Progenitor cell of endocrine pancreas (in vitro differentiated cells): Measurements from ENCODE around the gene MGRN1. TPM values are rescaled to one million over a fixed set of nuclear protein-coding genes. Genes with fewer than 3 reads are reported as not detected.

ENCODE experiments used
- DNase-seq: peaks from one replicate; pipeline ENCODE4 v3.0.0; 2021; ENCODE audit warnings: low spot score; ENCODE audit not compliant: unreplicated experiment
- H3K27ac Mint-ChIP-seq: 2 replicates; pipeline ENCODE4 v1.8.0; 2021; ENCODE audit warnings: mild to moderate bottlenecking, moderate library complexity, mixed read lengths
- H3K27me3 Mint-ChIP-seq: 2 replicates; pipeline ENCODE4 v1.8.0; 2021; ENCODE audit warnings: mixed read lengths
- H3K36me3 Mint-ChIP-seq: 2 replicates; pipeline ENCODE4 v1.8.0; 2022; ENCODE audit warnings: mixed read lengths; ENCODE audit not compliant: insufficient read depth
- H3K4me1 Mint-ChIP-seq: 2 replicates; pipeline ENCODE4 v1.8.0; 2021; ENCODE audit warnings: low read depth, mixed read lengths
- H3K4me3 Mint-ChIP-seq: 2 replicates; pipeline ENCODE4 v1.8.0; 2021; ENCODE audit warnings: low read depth, mild to moderate bottlenecking, moderate library complexity, mixed read lengths
- H3K9me3 Mint-ChIP-seq: 2 replicates; pipeline ENCODE4 v1.8.0; 2021; ENCODE audit warnings: low read depth, mixed read lengths
- total RNA-seq: library from RNA; stranded (reverse); gene quantifications from 2 replicates; pipeline ENCODE4 v1.2.1, GENCODE V29; 2021
- TF ChIP-seq, protein P1 (sequence below): fragments of 200-600 bp; sonication (generic); IDR thresholded peaks from one replicate; pipeline ENCODE4 v1.5.0; 2021; ENCODE audit warnings: antibody characterized with exemption, mild to moderate bottlenecking; ENCODE audit not compliant: unreplicated experiment

Gene MGRN1
- total RNA-seq, 1 donor from 2014 or later = 104 TPM

DNA sequence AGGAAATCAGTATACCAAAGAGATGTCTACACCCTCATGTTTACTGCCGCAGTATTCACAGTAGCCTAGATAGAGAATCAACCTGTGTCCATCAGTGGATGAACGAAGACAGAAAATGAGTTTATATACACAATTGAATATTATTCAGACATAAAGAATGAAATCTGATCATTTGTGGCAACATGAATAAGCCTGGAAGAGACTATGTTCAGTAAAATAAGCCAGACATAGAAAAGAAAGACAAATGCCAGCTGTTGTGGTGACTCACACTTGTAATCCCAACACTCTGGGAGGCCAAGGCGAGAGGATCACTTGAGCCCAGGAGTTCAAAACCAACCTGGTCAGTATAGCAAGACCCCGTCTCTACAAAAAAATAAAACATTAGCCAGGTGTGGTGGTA is 84.9 kb downstream of the MGRN1 start:
- Mint-ChIP-seq H3K9me3 (no peaks in the 10 kb centered on the region), H3K4me1 (no peaks in the 10 kb centered on the region), H3K4me3 (no peak overlapping the region), H3K27ac (no peak overlapping the region), H3K36me3 (peaks cover 18% of the 10 kb centered on the region), H3K27me3 (no peaks in the 10 kb centered on the region)
- TF ChIP-seq, protein P1, sequence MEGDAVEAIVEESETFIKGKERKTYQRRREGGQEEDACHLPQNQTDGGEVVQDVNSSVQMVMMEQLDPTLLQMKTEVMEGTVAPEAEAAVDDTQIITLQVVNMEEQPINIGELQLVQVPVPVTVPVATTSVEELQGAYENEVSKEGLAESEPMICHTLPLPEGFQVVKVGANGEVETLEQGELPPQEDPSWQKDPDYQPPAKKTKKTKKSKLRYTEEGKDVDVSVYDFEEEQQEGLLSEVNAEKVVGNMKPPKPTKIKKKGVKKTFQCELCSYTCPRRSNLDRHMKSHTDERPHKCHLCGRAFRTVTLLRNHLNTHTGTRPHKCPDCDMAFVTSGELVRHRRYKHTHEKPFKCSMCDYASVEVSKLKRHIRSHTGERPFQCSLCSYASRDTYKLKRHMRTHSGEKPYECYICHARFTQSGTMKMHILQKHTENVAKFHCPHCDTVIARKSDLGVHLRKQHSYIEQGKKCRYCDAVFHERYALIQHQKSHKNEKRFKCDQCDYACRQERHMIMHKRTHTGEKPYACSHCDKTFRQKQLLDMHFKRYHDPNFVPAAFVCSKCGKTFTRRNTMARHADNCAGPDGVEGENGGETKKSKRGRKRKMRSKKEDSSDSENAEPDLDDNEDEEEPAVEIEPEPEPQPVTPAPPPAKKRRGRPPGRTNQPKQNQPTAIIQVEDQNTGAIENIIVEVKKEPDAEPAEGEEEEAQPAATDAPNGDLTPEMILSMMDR = no peak
- no peak for DNase-seq

DNA sequence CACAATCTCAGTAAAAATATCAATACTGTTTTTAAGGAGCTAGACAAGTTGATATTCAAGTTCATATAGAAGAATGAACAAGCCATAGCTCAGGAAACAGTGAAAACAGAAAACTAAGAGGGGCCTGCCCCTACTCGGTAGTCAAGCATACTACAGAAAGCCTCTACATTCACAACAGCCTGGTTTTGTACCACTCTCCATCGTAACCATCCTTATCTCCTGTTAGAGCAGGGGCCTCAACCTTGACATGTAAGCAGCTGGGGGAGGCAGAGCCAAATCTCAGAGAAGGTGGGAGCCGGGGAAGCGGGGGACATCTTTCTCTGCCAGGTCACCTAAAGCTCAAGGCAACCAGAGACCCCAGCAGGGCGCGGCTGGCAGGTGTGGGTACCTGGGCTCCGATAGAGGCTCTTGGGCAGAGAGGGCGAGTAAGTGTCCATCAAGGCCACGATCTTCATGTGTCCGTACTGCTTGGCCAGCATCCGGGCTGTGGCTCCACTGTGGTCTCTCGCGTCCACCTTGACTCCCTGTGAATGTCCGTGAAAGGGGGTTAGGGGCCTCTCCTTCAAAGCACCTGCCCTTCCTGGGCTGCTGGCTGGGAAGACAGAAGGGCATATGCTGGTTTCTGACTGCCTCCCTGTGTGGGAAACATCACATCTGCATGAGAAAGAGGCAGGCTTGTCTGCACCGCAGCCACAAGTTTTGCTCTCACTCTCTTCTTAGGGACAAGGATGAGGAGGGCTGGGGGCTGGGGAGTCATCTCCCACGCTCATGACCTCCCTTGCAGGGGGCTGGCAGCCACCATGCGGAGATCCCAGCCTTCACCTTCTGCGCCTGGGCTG is 89.3 kb downstream of the MGRN1 start:
- Mint-ChIP-seq H3K27me3 (no peaks in the 10 kb centered on the region), H3K27ac (no peak overlapping the region), H3K4me3 (no peak overlapping the region), H3K4me1 (no peaks in the 10 kb centered on the region), H3K9me3 (no peaks in the 10 kb centered on the region), H3K36me3 (peaks cover 20% of the 10 kb centered on the region)
- TF ChIP-seq, protein P1 = no peak
- DNase-seq = no peak

DNA sequence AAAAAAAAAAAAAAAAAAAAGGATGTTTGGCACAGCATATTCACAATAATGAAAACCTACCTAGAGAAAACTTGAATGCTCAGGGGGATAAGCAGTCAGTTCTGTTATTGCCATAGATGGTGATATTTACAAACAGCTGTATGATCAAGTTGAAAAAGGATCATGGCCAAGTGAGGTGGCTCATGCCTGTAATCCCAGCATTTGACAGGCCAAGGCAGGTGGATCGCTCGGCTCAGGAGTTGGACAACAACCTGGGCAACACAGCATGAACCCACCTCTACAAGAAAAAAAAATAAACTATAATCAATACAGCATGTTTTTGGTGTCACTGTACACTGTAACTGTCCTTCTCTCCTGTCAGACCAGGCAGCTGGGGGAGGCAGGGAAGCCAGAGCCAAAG is 90.4 kb downstream of the MGRN1 start:
- no peak for DNase-seq
- Mint-ChIP-seq H3K36me3 (peaks cover 15% of the 10 kb centered on the region), H3K27ac (no peak overlapping the region), H3K4me3 (no peak overlapping the region), H3K4me1 (no peaks in the 10 kb centered on the region), H3K27me3 (no peaks in the 10 kb centered on the region), H3K9me3 (no peaks in the 10 kb centered on the region)
- TF ChIP-seq, protein P1 = no peak

DNA sequence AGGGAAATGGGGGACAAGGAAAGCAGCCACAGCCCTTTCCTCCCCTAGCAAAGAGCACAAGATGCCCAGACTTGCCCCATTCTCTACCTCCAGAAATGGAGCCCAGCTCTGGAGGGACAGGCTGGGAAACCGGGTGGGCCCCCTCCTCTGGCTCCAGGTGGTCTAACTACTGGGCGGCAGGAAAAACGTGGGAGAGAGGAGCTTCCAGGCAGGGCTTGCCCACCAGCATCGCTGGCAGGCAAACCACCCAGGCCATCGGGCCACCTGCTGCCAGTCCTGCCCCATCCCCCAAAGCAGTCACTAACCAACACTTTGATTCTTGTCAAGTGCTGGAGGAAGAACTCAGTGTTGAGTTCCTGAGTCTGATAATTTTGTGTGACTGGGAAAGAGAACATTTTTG is 93.8 kb downstream of the MGRN1 start:
- no peak for DNase-seq
- H3K27ac Mint-ChIP-seq = peak overlapping the region; percentile 4
- no peaks in the 10 kb centered on the region for H3K4me1 Mint-ChIP-seq
- H3K36me3 Mint-ChIP-seq = peaks cover 16% of the 10 kb centered on the region
- no peak overlapping the region for H3K4me3 Mint-ChIP-seq
- TF ChIP-seq, protein P1 = no peak
- no peaks in the 10 kb centered on the region for H3K9me3 Mint-ChIP-seq
- H3K27me3 Mint-ChIP-seq = no peaks in the 10 kb centered on the region

DNA sequence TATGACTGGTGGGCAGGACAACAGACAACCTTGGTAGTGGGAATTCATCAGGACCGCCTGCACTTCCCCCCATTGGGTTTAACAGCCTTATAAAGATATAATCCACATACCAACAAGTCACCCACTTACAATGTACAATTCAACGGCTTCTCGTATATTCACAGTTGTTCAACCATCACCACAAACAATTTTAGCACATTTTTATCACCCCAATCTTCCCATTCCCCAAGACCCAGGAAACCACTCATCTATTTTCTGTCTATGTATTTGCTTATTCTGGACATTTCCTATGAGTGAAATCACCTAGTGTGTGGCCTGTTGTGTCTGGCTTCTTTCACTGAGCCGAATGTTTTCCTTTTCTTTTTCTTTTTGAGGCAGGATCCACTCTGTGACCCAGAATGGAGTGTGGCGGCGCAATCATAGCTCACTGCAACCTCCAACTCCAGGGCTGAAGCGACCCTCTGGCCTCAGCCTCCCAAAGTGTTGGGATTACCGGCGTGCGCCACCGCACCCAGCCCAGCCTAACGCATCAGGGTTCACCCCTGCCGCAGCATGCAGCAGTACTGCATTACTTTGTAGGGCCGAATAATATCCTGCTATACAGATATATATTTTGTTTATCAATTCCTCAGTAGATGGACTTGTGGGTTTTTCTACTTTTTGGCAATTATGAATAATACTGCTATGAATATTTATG is 98.6 kb downstream of the MGRN1 start:
- peaks cover 10% of the 10 kb centered on the region for H3K36me3 Mint-ChIP-seq
- H3K27ac Mint-ChIP-seq = no peak overlapping the region
- no peaks in the 10 kb centered on the region for H3K27me3 Mint-ChIP-seq

More for the DNA sequence above, 98.6 kb downstream of the MGRN1 start:
- DNase-seq = no peak
- Mint-ChIP-seq H3K4me1 (no peaks in the 10 kb centered on the region), H3K4me3 (no peak overlapping the region), H3K9me3 (no peaks in the 10 kb centered on the region)
- TF ChIP-seq, protein P1 = no peak
